Renal cortex interstitium (tissue), 15 donors: ENCODE results near the gene ARHGAP44. TPM values are rescaled to one million over a fixed set of nuclear protein-coding genes. Genes with fewer than 3 reads are reported as not detected.

ENCODE experiments used
- DNase-seq, 11 donors: peaks; one replicate each; pipeline ENCODE4 v3.0.0-alpha.2; 2013; ENCODE audit warnings: low read depth in 9 of 11, low spot score in 4 of 11; ENCODE audit errors: extremely low read depth in 1 of 11
- long read RNA-seq, 16 experiments: transcript quantifications; one replicate each; lab custom pipeline, GENCODE V29; 2026
- polyA plus RNA-seq, 3 donors: library from polyadenylated mRNA; unstranded; fragments of 120-200 nt; gene quantifications; one replicate each; pipeline ENCODE4 v1.2.1, GENCODE V29; 2013; ENCODE audit not compliant: insufficient read length in 3 of 3

Gene ARHGAP44
- polyA plus RNA-seq, result 1 to 10 TPM; 6.6 to 9.1 (median 7.6) TPM
- long read RNA-seq, donor 1, result 0 reads
- long read RNA-seq, donor 2, full-length matches to known transcripts, result 2 of 2 reads
- long read RNA-seq, donor 2, partial matches to known transcripts, result 0 of 2 reads
- long read RNA-seq, donor 2, other reads (novel, unspliced or antisense), result 0 of 2 reads
- long read RNA-seq, donor 3, full-length matches to known transcripts, result 1 of 1 reads
- long read RNA-seq, donor 3, partial matches to known transcripts, result 0 of 1 reads
- long read RNA-seq, donor 3, other reads (novel, unspliced or antisense), result 0 of 1 reads
- long read RNA-seq, donor 4, full-length matches to known transcripts, result 3 of 46 reads
- long read RNA-seq, donor 4, partial matches to known transcripts, result 43 of 46 reads
- long read RNA-seq, donor 4, other reads (novel, unspliced or antisense), result 0 of 46 reads
- long read RNA-seq, donor 5, result 0 reads
- long read RNA-seq, donor 6, full-length matches to known transcripts, result 5 of 5 reads
- long read RNA-seq, donor 6, partial matches to known transcripts, result 0 of 5 reads
- long read RNA-seq, donor 6, other reads (novel, unspliced or antisense), result 0 of 5 reads
- long read RNA-seq, donor 7, full-length matches to known transcripts, result 4 of 4 reads
- long read RNA-seq, donor 7, partial matches to known transcripts, result 0 of 4 reads
- long read RNA-seq, donor 7, other reads (novel, unspliced or antisense), result 0 of 4 reads
- long read RNA-seq, donor 8, result 0 reads
- long read RNA-seq, donor 9, full-length matches to known transcripts, result 2 of 22 reads
- long read RNA-seq, donor 9, partial matches to known transcripts, result 20 of 22 reads
- long read RNA-seq, donor 9, other reads (novel, unspliced or antisense), result 0 of 22 reads
- long read RNA-seq, donor 10, full-length matches to known transcripts, result 2 of 2 reads
- long read RNA-seq, donor 10, partial matches to known transcripts, result 0 of 2 reads
- long read RNA-seq, donor 10, other reads (novel, unspliced or antisense), result 0 of 2 reads
- long read RNA-seq, donor 11, result 0 reads
- long read RNA-seq, donor 12, full-length matches to known transcripts, result 2 of 2 reads
- long read RNA-seq, donor 12, partial matches to known transcripts, result 0 of 2 reads
- long read RNA-seq, donor 12, other reads (novel, unspliced or antisense), result 0 of 2 reads
- long read RNA-seq, donor 13, result 0 reads
- long read RNA-seq, donor 14, full-length matches to known transcripts, result 1 of 1 reads
- long read RNA-seq, donor 14, partial matches to known transcripts, result 0 of 1 reads
- long read RNA-seq, donor 14, other reads (novel, unspliced or antisense), result 0 of 1 reads
- long read RNA-seq, donor 15, full-length matches to known transcripts, result 1 of 1 reads
- long read RNA-seq, donor 15, partial matches to known transcripts, result 0 of 1 reads
- long read RNA-seq, donor 15, other reads (novel, unspliced or antisense), result 0 of 1 reads
- long read RNA-seq, donor 16, full-length matches to known transcripts, result 12 of 19 reads
- long read RNA-seq, donor 16, partial matches to known transcripts, result 7 of 19 reads
- long read RNA-seq, donor 16, other reads (novel, unspliced or antisense), result 0 of 19 reads

- peak in 9 of 11 donors; percentile 20 to 63 (median 57) for DNase-seq
Observed at GRCh38 chr17:12789481-12790248, at the start of gene ARHGAP44. Gene ARHGAP44, plus strand, starts transcription at chr17:12789498. Its CDS starts 341 bp downstream, at chr17:12789839.

GRCh38 chr17:12739500-12739899 is 49.8 kb upstream of the ARHGAP44 start:
- DNase-seq, result no peak

- DNase-seq, result no peak
Observed at GRCh38 chr17:12743046-12743445, 46.3 kb upstream of the ARHGAP44 start.

- DNase-seq, result no peak
Observed at GRCh38 chr17:12744298-12744697, 45.0 kb upstream of the ARHGAP44 start.

- DNase-seq, result no peak
Observed at GRCh38 chr17:12744786-12745185, 44.5 kb upstream of the ARHGAP44 start.

GRCh38 chr17:12745486-12745885 is 43.8 kb upstream of the ARHGAP44 start:
- no peak for DNase-seq

- DNase-seq, result no peak
Observed at GRCh38 chr17:12756786-12757185, 32.5 kb upstream of the ARHGAP44 start.

GRCh38 chr17:12759090-12759489 is 30.2 kb upstream of the ARHGAP44 start:
- DNase-seq, result no peak

- no peak for DNase-seq
Observed at GRCh38 chr17:12765548-12765947, 23.8 kb upstream of the ARHGAP44 start.

GRCh38 chr17:12768255-12768654 is 21.0 kb upstream of the ARHGAP44 start:
- DNase-seq, result no peak

GRCh38 chr17:12769981-12770380 is 19.3 kb upstream of the ARHGAP44 start:
- DNase-seq, result no peak

- no peak for DNase-seq
Observed at GRCh38 chr17:12773153-12773552, 16.1 kb upstream of the ARHGAP44 start.

- DNase-seq, result peak in 3 of 11 donors; percentile 35 to 42 (median 39)
Observed at GRCh38 chr17:12789075-12789480, 220 bp upstream of the ARHGAP44 start.

- DNase-seq, result peak in 1 of 11 donors; percentile 10
Observed at GRCh38 chr17:12790249-12791106, 1.2 kb downstream of the ARHGAP44 start.

- no peak for DNase-seq
Observed at GRCh38 chr17:12794919-12795532, 5.7 kb downstream of the ARHGAP44 start.

GRCh38 chr17:12800855-12801365 is 11.6 kb downstream of the ARHGAP44 start:
- DNase-seq, result no peak
